HepG2 (cell line): ENCODE results near the gene E2F3. TPM values are rescaled to one million over a fixed set of nuclear protein-coding genes. Genes with fewer than 3 reads are reported as not detected.

Experiments used
- ARID5B ChIP-seq: IDR thresholded peaks from 2 replicates; pipeline ENCODE4 v1.4.0; 2020; ENCODE audit warnings: mild to moderate bottlenecking, missing genetic modification reagents
- ARNT2 ChIP-seq: sonication (generic); formaldehyde crosslinking; IDR thresholded peaks from 2 replicates; pipeline ENCODE4 v1.8.0; 2022; ENCODE audit warnings: mild to moderate bottlenecking, low read depth, missing genetic modification reagents, moderate library complexity
- ATF7-NPFF ChIP-seq: sonication (generic); formaldehyde crosslinking; IDR thresholded peaks from 2 replicates; pipeline ENCODE4 v1.8.1; 2023; ENCODE audit warnings: mild to moderate bottlenecking, low read depth, missing genetic modification reagents, moderate library complexity
- CEBPB ChIP-seq: IDR thresholded peaks from 2 replicates; pipeline ENCODE4 v1.6.1; 2011; ENCODE audit warnings: low read depth, low read length, improper control_type of control experiment, borderline replicate concordance
- CEBPG ChIP-seq: IDR thresholded peaks from 2 replicates; pipeline ENCODE4 v1.6.1; 2016
- EP300 ChIP-seq, 3 experiments: sonication (generic) in 1 of 3; formaldehyde crosslinking in 1 of 3; IDR thresholded peaks; 2 replicates each; pipeline versions ENCODE4 v1.5.1 to v1.6.1; 2011 to 2020; ENCODE audit warnings: low read depth in 2 of 3, low read length in 2 of 3, borderline replicate concordance in 1 of 3, improper control_type of control experiment in 1 of 3, mild to moderate bottlenecking in 1 of 3, missing genetic modification reagents in 1 of 3, moderate library complexity in 1 of 3
- HDAC1 ChIP-seq: sonication (generic); formaldehyde crosslinking; IDR thresholded peaks from 2 replicates; pipeline ENCODE4 v1.5.1; 2020; ENCODE audit warnings: mild to moderate bottlenecking, missing genetic modification reagents
- PRDM15 ChIP-seq: sonication (generic); formaldehyde crosslinking; IDR thresholded peaks from 2 replicates; pipeline ENCODE4 v1.4.0; 2020; ENCODE audit warnings: missing genetic modification reagents
- RCOR2 ChIP-seq: IDR thresholded peaks from 2 replicates; pipeline ENCODE4 v1.6.1; 2016; ENCODE audit warnings: missing biosample characterization, missing genetic modification reagents
- RELA ChIP-seq: sonication (generic); formaldehyde crosslinking; IDR thresholded peaks from 2 replicates; pipeline ENCODE4 v1.4.0; 2020; ENCODE audit warnings: missing genetic modification reagents
- SAP130 ChIP-seq: IDR thresholded peaks from 2 replicates; pipeline ENCODE4 v1.6.1; 2016; ENCODE audit warnings: low read depth
- SOX5 ChIP-seq: IDR thresholded peaks from 2 replicates; pipeline ENCODE4 v1.6.1; 2016; ENCODE audit warnings: borderline replicate concordance
- SOX6 ChIP-seq, 2 experiments: fragments of 450-650 bp in 1 of 2; sonication (generic) in 1 of 2; formaldehyde crosslinking in 1 of 2; IDR thresholded peaks; 2 replicates each; pipeline versions ENCODE4 v1.4.0 to v1.6.1; 2017 to 2020; ENCODE audit warnings: antibody characterized with exemption in 1 of 2, mild to moderate bottlenecking in 1 of 2, missing genetic modification reagents in 1 of 2
- TERF1 ChIP-seq: sonication (generic); formaldehyde crosslinking; IDR thresholded peaks from 2 replicates; pipeline ENCODE4 v1.8.0; 2022; ENCODE audit warnings: mild to moderate bottlenecking, missing genetic modification reagents, moderate library complexity
- TFE3 ChIP-seq: IDR thresholded peaks from 2 replicates; pipeline ENCODE4 v1.6.1; 2016
- ZFP36L1 ChIP-seq: sonication (generic); formaldehyde crosslinking; IDR thresholded peaks from 2 replicates; pipeline ENCODE4 v1.8.0; 2022; ENCODE audit warnings: mild to moderate bottlenecking, missing genetic modification reagents, moderate library complexity
- ZNF143 ChIP-seq: sonication (generic); formaldehyde crosslinking; IDR thresholded peaks from 2 replicates; pipeline ENCODE4 v1.4.0; 2020; ENCODE audit warnings: missing genetic modification reagents
- ZNF263 ChIP-seq: sonication (generic); formaldehyde crosslinking; IDR thresholded peaks from 2 replicates; pipeline ENCODE4 v1.4.0; 2020; ENCODE audit warnings: missing genetic modification reagents
- ZNF672 ChIP-seq: sonication (generic); formaldehyde crosslinking; IDR thresholded peaks from 2 replicates; pipeline ENCODE4 v1.8.1; 2022; ENCODE audit warnings: missing genetic modification reagents
- ZNF792 ChIP-seq: IDR thresholded peaks from 2 replicates; pipeline ENCODE4 v1.6.1; 2016
- polyA plus RNA-seq, 8 experiments: library from polyadenylated mRNA; depleted of rRNA in 3 of 8; stranded (reverse) in 7 of 8; unstranded in 1 of 8; fragments of >200 nt; fragmentation: Illumina TruSeq in 4 of 8; extraction: Trizol in 4 of 8; gene quantifications; 2 replicates each; pipeline versions ENCODE4 v1.2.1 to v1.2.3, GENCODE V29; 2011 to 2016; ENCODE audit warnings: low read depth in 4 of 8, missing spikeins in 1 of 8, mixed read lengths in 1 of 8; ENCODE audit not compliant: insufficient read depth in 1 of 8
- total RNA-seq, 5 experiments: library from RNA; depleted of rRNA; stranded (reverse); fragments of >200 nt; fragmentation: Illumina TruSeq; extraction: Trizol; gene quantifications; 2 replicates each; pipeline ENCODE4 v1.2.3, GENCODE V29; 2016; ENCODE audit warnings: low read depth in 1 of 5

The E2F3 gene
- total and polyA plus RNA-seq, 2 of the 13 experiments (the other 11 are each of a cell fraction or from before 2014, with no cell fraction given): 8.5 to 12.7 TPM

- TF ChIP-seq PRDM15 (CRISPR knock-in tag) (no peak), SOX5 (CRISPR knock-in tag) (peak; percentile 88), EP300 (IDR thresholded peaks at IDR 0.05; ENCODE audit: low read depth in 2 of 2, low read length in 2 of 2) (0 out of 4 replicates have a peak, but pooled peaks of 1 of the 2 experiments have one; percentile 35), EP300 (CRISPR knock-in tag; IDR thresholded peaks at IDR 0.05; ENCODE audit: borderline replicate concordance) (no peak), ZFP36L1 (CRISPR knock-in tag) (no peak), SOX6 (IDR thresholded peaks at IDR 0.05) (no peak), SOX6 (CRISPR knock-in tag; IDR thresholded peaks at IDR 0.05) (peak; percentile 52; the same call in 1 of the 2 replicates), RCOR2 (CRISPR knock-in tag) (0 out of 2 replicates have a peak, but pooled peaks have one; percentile 42), ZNF672 (CRISPR knock-in tag) (no peak), ZNF143 (CRISPR knock-in tag) (no peak), HDAC1 (no peak), RELA (CRISPR knock-in tag) (0 out of 2 replicates have a peak, but pooled peaks have one; percentile 73), CEBPB (peak; percentile 64), TERF1 (CRISPR knock-in tag) (no peak), ARID5B (peak; percentile 46; the same call in 1 of the 2 replicates), SAP130 (CRISPR knock-in tag) (0 out of 2 replicates have a peak, but pooled peaks have one; percentile 28), TFE3 (CRISPR knock-in tag) (peak; percentile 85), ZNF263 (CRISPR knock-in tag) (no peak), ATF7-NPFF (CRISPR knock-in tag) (no peak), CEBPG (peak; percentile 66), ZNF792 (CRISPR knock-in tag) (no peak), ARNT2 (CRISPR knock-in tag) (no peak)
These were observed 141.4 kb downstream of the E2F3 start (continued) for GRCh38 chr6:20542927-20543602.
